HUES64 (cell line): Measurements from ENCODE around the gene LHX6.

Experiments used
- H3K27ac ChIP-seq: 2 replicates; pipeline ENCODE4 v1.7.0; 2013; ENCODE audit warnings: low read depth, low read length, inconsistent platforms
- H3K27me3 ChIP-seq: 2 replicates; pipeline ENCODE4 v1.6.1; 2013; ENCODE audit warnings: mild to moderate bottlenecking, low read length; ENCODE audit not compliant: insufficient read depth
- H3K36me3 ChIP-seq: 2 replicates; pipeline ENCODE4 v1.6.1; 2013; ENCODE audit warnings: mild to moderate bottlenecking, low read length; ENCODE audit not compliant: insufficient read depth
- H3K4me1 ChIP-seq: 2 replicates; pipeline ENCODE4 v1.6.1; 2013; ENCODE audit warnings: mild to moderate bottlenecking, low read length, moderate library complexity; ENCODE audit not compliant: insufficient read depth
- H3K4me3 ChIP-seq: 2 replicates; pipeline ENCODE4 v1.5.1; 2013; ENCODE audit warnings: mild to moderate bottlenecking, low read length, moderate library complexity
- H3K9ac ChIP-seq: 2 replicates; pipeline ENCODE4 v1.6.1; 2013; ENCODE audit warnings: mild to moderate bottlenecking, low read depth, low read length
- H3K9me3 ChIP-seq: 2 replicates; pipeline ENCODE4 v1.6.1; 2013; ENCODE audit warnings: low read depth, low read length; ENCODE audit not compliant: insufficient read depth
- WGBS: fragments of 150-250, 120-280 bp; methylation state at CpG from one replicate; pipeline ENCODE4 v1.1.7; 2013; ENCODE audit warnings: missing lambda C conversion rate; 5-methylcytosine and 5-hydroxymethylcytosine counted together

LHX6 gene

DNA sequence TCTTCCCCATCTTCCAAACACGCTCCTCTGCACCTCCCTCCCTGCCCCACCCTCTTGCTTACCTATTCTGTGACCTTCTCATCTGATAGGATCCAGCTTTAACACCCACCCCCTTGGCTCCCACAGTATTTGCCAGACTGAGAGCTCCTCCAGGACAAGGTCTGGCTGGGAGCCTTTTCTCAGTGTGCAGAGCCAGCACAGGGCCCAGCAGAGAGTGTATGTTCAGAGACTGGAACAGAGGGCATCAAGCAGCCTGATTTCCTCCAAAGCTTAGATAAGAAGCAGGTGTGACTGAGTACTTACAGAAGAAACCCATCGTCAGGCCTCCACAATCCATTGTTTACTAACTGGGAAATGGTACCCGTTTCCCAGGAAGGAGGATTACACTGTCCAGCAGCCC, 26.6 kb downstream of the LHX6 start:
- WGBS = 90% methylated on average over 3 of the region's 3 CpGs
- no peaks in the 10 kb centered on the region for H3K36me3 ChIP-seq

DNA sequence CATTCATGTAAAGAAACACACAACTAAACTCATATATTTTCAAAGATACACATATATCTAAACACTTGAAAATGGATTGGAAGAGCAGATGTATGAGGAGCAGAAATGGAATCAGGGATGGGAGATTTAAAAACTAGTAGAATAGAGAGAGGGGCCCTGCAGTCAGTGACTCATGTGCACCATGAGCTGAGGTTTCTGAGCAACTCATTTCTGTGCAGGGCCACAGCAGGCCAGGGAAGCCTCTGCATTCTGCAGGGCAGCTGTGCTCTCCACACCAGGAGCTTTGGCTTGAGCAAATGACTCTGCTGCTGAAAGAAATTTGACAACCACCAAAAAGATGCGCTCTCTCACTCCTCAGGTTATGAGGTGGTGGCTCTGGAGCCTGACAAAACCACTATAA, 27.1 kb downstream of the LHX6 start:
- Histone ChIP-seq H3K27ac (no peak overlapping the region), H3K9me3 (no peaks in the 10 kb centered on the region), H3K36me3 (no peaks in the 10 kb centered on the region), H3K4me3 (no peak overlapping the region), H3K27me3 (no peaks in the 10 kb centered on the region), H3K9ac (no peak overlapping the region), H3K4me1 (peaks cover 17% of the 10 kb centered on the region)
- 94% methylated on average over 1 of the region's 1 CpG for WGBS

More for the DNA sequence above, 26.6 kb downstream of the LHX6 start:
- Histone ChIP-seq H3K27me3 (no peaks in the 10 kb centered on the region), H3K9ac (no peak overlapping the region), H3K4me1 (peaks cover 17% of the 10 kb centered on the region), H3K4me3 (no peak overlapping the region), H3K9me3 (no peaks in the 10 kb centered on the region), H3K27ac (no peak overlapping the region)

DNA sequence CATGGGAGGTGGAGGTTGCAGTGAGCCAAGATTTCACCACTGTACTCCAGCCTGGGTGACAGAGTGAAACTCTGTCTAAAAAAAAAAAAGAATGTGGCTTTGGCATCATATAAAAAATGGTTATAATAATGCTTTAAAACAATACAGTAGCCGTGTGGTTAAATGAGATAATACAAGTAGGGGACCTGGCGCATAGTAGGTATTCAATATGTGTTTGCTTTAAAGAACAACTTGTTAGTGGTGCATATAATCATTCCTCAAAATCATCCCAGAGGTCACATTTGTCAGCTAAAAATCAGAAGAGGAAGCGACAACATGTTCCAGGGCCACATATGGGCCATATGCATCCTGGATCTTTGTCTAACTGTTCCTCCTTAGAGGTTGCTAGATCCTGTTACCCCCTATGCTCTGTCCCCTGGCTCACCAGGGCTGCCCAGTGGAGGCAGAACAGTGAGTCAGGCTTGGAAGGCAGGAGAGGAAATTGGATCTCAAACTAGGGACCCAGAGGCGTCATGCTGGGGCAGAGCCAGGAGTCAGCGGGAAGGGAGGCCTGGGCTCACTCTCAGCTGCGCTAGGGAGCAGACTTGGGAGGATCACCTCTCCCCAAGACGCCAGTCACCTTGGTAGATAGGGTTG, 27.7 kb downstream of the LHX6 start:
- no peak overlapping the region for H3K27ac ChIP-seq
- WGBS = 94% methylated on average over 7 of the region's 7 CpGs
- no peaks in the 10 kb centered on the region for H3K27me3 ChIP-seq
- H3K36me3 ChIP-seq = no peaks in the 10 kb centered on the region
- H3K4me3 ChIP-seq = no peak overlapping the region
- H3K9ac ChIP-seq = no peak overlapping the region
- peaks cover 17% of the 10 kb centered on the region for H3K4me1 ChIP-seq
- no peaks in the 10 kb centered on the region for H3K9me3 ChIP-seq

DNA sequence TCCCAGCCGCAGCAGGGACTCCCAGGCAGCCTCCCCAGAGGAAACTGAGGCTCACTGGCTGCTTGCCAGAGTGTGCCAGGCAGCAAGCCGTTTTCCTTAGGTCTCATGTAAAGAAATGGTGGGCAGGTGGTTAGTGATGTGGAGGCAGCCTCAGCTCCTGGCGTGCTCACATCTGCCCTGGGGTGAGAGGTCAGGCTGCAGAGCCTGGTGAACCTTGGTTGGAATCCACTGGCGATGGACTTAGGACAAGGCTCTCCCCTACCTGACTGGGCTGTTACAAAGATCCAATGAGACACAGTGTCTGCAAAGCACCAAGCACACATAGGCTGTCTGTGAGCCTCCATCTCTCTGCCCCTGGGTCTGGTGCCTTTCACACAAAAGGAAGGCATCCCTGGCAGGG, 30.9 kb downstream of the LHX6 start:
- H3K9ac ChIP-seq = no peak overlapping the region
- H3K27ac ChIP-seq = no peak overlapping the region
- H3K9me3 ChIP-seq = no peaks in the 10 kb centered on the region
- 88% methylated on average over 4 of the region's 4 CpGs for WGBS
- H3K4me1 ChIP-seq = peaks cover 9% of the 10 kb centered on the region; the same call in 1 of the 2 replicates
- no peaks in the 10 kb centered on the region for H3K27me3 ChIP-seq
- H3K36me3 ChIP-seq = no peaks in the 10 kb centered on the region
- no peak overlapping the region for H3K4me3 ChIP-seq

DNA sequence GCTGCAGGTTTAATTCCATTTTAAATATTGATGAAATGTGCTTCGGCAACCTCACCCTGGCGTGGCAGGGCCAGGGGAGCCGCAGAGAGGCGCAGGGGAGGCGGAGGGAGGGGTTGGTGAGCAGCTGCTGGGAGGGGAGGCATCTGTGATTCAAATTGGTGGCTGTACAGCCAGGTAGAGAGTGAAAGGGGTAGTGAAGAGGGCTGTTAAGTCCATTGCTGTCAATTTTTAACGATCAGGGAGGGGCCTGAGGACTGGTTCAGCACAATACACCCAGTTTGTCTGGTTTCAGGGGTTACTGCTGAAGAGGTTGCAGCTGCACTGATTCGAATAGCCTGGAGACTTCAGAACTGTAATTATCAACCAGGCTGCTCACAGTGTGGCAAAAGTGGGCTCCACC, 31.3 kb downstream of the LHX6 start:
- Histone ChIP-seq H3K4me1 (peaks cover 9% of the 10 kb centered on the region; the same call in 1 of the 2 replicates), H3K9ac (no peak overlapping the region), H3K4me3 (no peak overlapping the region), H3K27ac (no peak overlapping the region), H3K9me3 (no peaks in the 10 kb centered on the region), H3K27me3 (no peaks in the 10 kb centered on the region), H3K36me3 (no peaks in the 10 kb centered on the region)
- whole genome bisulfite sequencing = 73% methylated on average over 7 of the region's 7 CpGs

DNA sequence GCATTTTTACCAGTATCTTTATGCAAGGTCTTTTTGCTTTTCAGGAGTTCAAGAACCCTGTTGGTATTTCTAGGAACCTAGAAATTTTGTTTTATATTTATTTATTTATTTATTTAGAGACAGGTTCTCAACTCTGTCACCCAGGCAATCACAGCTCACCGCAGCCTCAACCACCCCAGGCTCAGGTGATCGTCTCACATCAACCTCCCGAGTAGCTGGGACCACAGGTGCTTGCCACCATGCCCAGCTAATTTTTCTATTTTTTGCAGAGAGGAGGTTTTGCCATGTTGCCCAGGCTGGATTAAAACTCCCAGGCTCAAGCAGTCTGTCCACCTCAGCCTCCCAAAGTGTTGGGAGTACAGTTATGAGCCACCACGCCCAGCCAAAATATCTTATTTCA, 32.9 kb downstream of the LHX6 start:
- no peaks in the 10 kb centered on the region for H3K27me3 ChIP-seq
- no peaks in the 10 kb centered on the region for H3K36me3 ChIP-seq
- WGBS = 93% methylated on average over 4 of the region's 4 CpGs

DNA sequence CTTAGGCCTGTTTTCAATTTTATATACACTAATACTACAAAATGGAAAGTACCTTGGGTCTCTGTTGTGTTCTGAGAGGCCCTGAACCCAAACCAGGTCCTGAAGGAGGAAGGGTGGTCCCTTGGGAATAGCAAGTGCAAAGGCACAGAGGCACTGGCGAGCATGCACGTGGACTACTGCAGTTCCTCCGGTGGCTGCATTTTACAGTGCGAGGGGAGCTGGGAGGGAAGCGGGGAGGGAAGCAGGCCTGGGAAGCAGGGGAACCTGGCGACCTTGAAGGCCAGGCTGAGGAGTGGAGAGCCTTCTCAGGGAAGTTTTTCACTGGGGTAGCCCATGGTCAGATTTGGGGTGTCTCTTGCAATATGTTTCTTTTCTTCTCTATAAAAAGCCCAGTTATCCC, 35.1 kb downstream of the LHX6 start:
- Histone ChIP-seq H3K9me3 (no peaks in the 10 kb centered on the region), H3K4me1 (peaks cover 15% of the 10 kb centered on the region; the same call in 1 of the 2 replicates), H3K9ac (no peak overlapping the region), H3K27ac (no peak overlapping the region), H3K36me3 (no peaks in the 10 kb centered on the region), H3K27me3 (no peaks in the 10 kb centered on the region), H3K4me3 (no peak overlapping the region)
- WGBS = 79% methylated on average over 6 of the region's 6 CpGs

More for the DNA sequence above, 32.9 kb downstream of the LHX6 start:
- Histone ChIP-seq H3K9me3 (no peaks in the 10 kb centered on the region), H3K27ac (no peak overlapping the region), H3K9ac (no peak overlapping the region), H3K4me1 (peaks cover 15% of the 10 kb centered on the region; the same call in 1 of the 2 replicates), H3K4me3 (no peak overlapping the region)

DNA sequence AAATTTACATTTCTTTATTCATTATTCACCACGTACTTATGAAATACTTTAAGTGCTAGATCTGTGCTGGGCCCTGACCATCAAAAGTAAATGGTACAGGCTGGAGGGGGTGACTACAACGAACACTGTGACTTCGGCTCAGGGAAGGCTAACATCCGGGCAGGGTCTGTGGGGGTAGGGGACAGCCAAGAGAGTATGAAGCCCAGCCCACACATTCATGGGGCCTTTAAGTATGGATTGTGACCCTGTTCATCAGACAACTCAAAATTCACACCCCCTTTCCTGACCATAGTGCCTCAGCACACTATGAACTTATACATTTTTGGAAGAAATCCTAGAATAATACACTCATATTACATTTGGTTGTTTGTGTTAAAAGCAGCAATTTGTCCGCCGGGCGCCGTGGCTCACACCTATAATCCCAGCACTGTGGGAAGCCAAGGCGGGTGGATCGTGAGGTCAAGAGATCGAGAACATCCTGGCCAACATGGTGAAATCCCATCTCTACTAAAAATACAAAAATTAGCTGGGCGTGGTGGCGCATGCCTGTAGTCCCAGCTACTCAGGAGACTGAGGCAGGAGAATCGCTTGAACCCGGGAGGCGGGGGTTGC, 35.7 kb downstream of the LHX6 start:
- WGBS = 88% methylated on average over 15 of the region's 16 CpGs
- no peaks in the 10 kb centered on the region for H3K27me3 ChIP-seq
- H3K4me3 ChIP-seq = no peak overlapping the region
- H3K4me1 ChIP-seq = peaks cover 15% of the 10 kb centered on the region; the same call in 1 of the 2 replicates
- no peaks in the 10 kb centered on the region for H3K36me3 ChIP-seq
- H3K9me3 ChIP-seq = no peaks in the 10 kb centered on the region
- H3K27ac ChIP-seq = no peak overlapping the region
- no peak overlapping the region for H3K9ac ChIP-seq

DNA sequence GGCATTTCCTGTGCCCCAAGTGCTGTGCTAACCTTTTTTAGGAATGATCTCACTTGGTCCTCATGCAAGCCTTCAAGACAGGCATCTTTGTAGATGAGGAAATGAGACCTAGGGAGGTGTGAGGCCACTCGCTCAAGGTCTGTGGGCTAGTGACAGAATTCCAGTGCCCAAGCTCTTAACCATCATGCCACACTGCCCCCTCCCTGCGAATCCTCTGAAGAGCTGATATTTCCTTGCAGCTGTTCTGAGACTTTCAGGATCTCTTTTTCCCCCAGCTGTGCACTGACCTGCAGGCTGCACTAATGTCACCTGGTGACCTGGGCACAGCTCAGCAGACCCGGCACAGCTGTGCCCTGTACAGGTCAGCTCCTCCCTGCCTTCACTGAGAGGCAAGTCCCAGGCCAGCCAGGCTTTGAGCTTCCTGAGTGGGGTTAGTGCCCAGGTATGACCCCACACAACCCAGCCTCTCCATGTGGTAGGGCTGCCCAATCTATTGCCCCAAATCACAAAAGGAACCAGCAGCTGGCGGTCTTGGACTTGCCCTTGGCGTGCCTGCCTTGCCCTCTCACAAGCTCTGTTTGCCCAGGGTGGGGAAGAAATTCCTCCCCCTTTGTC, 36.4 kb downstream of the LHX6 start:
- Histone ChIP-seq H3K36me3 (no peaks in the 10 kb centered on the region), H3K4me1 (0 out of 2 replicates have a peak, but pooled peaks cover 9% of the 10 kb centered on the region), H3K27me3 (no peaks in the 10 kb centered on the region), H3K27ac (no peak overlapping the region), H3K9ac (no peak overlapping the region), H3K4me3 (no peak overlapping the region), H3K9me3 (no peaks in the 10 kb centered on the region)
- WGBS = 90% methylated on average over 5 of the region's 5 CpGs

DNA sequence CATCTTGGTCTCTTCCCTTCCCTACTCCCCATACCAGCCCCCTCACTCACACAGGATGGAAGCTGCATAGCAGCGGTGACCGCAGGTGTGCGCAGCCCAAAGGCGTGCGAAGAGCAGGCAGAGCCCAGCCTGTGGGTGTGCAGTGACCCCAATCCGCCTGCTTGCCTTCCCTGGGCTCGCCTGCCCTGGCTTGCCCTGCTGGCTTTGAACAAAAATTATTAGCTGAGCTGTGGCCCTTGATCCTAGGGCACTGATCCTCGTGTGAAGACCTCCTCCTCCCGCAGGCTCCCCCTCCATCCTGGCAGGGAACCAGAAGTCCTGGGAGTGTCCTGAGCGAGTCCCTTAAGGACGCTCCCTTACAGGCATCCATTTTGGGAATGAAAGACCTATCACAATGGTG, 37.2 kb downstream of the LHX6 start:
- Histone ChIP-seq H3K4me3 (no peak overlapping the region), H3K9me3 (no peaks in the 10 kb centered on the region), H3K27me3 (no peaks in the 10 kb centered on the region), H3K36me3 (no peaks in the 10 kb centered on the region), H3K9ac (no peak overlapping the region), H3K27ac (no peak overlapping the region), H3K4me1 (0 out of 2 replicates have a peak, but pooled peaks cover 7% of the 10 kb centered on the region)
- WGBS = 87% methylated on average over 11 of the region's 11 CpGs

DNA sequence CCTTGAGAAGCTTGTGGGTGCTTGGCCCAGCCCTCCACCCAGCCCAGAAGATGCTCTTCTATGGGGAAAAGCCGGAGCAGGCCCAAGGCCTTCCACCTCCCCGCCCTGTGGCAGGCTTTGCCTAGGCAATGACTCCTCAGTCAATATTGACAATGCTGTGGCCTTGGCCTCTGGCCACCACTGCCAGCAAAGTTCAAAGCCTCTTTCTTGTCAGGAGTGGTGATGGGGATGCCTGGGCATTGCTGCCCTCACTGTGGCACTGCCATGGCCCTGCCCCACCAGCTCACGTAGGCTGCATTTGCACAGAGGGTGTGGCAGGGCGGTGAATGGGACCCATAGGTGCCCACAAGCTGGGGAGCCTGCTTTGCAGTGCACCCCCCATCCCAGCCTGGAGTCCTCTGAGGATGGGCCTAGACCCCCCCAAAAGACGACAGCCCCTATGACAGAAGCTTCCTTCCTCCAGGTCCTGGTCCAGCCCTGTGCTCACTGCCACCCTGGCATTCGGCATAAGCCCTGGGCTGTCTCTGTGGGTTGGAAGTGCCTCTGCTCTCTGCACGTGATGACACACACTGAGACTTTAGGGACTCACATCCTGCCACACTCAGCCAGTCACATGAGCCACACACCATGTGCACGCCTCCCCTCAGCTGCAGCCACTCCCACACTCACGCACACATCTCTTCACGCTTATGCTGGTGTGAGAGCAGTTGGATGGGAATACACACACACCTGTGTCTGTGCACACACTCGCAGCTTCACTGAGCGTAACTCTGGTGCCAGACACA, 38.0 kb downstream of the LHX6 start:
- no peak overlapping the region for H3K9ac ChIP-seq
- H3K36me3 ChIP-seq = no peaks in the 10 kb centered on the region
- H3K9me3 ChIP-seq = no peaks in the 10 kb centered on the region
- H3K4me3 ChIP-seq = no peak overlapping the region
- WGBS = 95% methylated on average over 12 of the region's 12 CpGs
- H3K4me1 ChIP-seq = 0 out of 2 replicates have a peak, but pooled peaks cover 7% of the 10 kb centered on the region
- H3K27me3 ChIP-seq = no peaks in the 10 kb centered on the region
- no peak overlapping the region for H3K27ac ChIP-seq
